Suprapubic skin (tissue), 4 donors: Measurements from ENCODE around the gene GJB4. TPM values are rescaled to one million over a fixed set of nuclear protein-coding genes. Genes with fewer than 3 reads are reported as not detected.

ENCODE experiments used
- DNase-seq, 2 donors: peaks; one replicate each; pipeline ENCODE4 v3.0.0-alpha.2; 2019; ENCODE audit warnings: low spot score in 2 of 2
- H3K27ac ChIP-seq: fragments of 200-600 bp; sonication (generic); one replicate; pipeline ENCODE4 v1.5.1; 2019
- H3K27me3 ChIP-seq: fragments of 200-600 bp; sonication (generic); one replicate; pipeline ENCODE4 v1.5.1; 2019
- H3K36me3 ChIP-seq: fragments of 200-600 bp; sonication (generic); one replicate; pipeline ENCODE4 v1.5.1; 2019
- H3K4me1 ChIP-seq: fragments of 200-600 bp; sonication (generic); one replicate; pipeline ENCODE4 v1.5.1; 2019
- H3K4me3 ChIP-seq: fragments of 200-600 bp; sonication (generic); one replicate; pipeline ENCODE4 v1.5.1; 2019; ENCODE audit warnings: mild to moderate bottlenecking
- H3K9me3 ChIP-seq: fragments of 200-600 bp; sonication (generic); one replicate; pipeline ENCODE4 v1.5.1; 2019
- EP300 ChIP-seq: sonication (generic); formaldehyde crosslinking; IDR thresholded peaks from one replicate; pipeline ENCODE4 v1.6.1; 2017; ENCODE audit warnings: antibody characterized with exemption
- POLR2A ChIP-seq, 2 donors: fragments of 450-650 bp; IDR thresholded peaks; one replicate each; pipeline ENCODE4 v1.6.1; 2017; ENCODE audit warnings: antibody characterized with exemption in 2 of 2, mild to moderate bottlenecking in 2 of 2, moderate library complexity in 2 of 2
- POLR2AphosphoS5 ChIP-seq, 3 donors: sonication (generic); formaldehyde crosslinking; IDR thresholded peaks; one replicate each; pipeline ENCODE4 v1.6.1; 2017; ENCODE audit warnings: antibody characterized with exemption in 3 of 3
- WGBS: methylation state at CpG from one replicate; pipeline ENCODE4 v1.1.5; 2018; 5-methylcytosine and 5-hydroxymethylcytosine counted together
- total RNA-seq, 4 donors: library from RNA; depleted of rRNA; stranded (reverse); fragments of >200 nt; gene quantifications; one replicate each; pipeline ENCODE4 v1.1.0, GENCODE V29; 2016
- TF ChIP-seq, protein P1 (sequence below), 2 donors: fragments of 200-600 bp in 1 of 2; fragments of 450-650 bp in 1 of 2; sonication (generic) in 1 of 2; IDR thresholded peaks; one replicate each; pipeline ENCODE4 v1.5.1; 2016 to 2019; ENCODE audit warnings: antibody characterized with exemption in 2 of 2, mild to moderate bottlenecking in 1 of 2, moderate library complexity in 1 of 2

The GJB4 gene
- total RNA-seq, 4 donors from 2014 or later, result 13.7 to 41.4 (median 35.5) TPM

DNA sequence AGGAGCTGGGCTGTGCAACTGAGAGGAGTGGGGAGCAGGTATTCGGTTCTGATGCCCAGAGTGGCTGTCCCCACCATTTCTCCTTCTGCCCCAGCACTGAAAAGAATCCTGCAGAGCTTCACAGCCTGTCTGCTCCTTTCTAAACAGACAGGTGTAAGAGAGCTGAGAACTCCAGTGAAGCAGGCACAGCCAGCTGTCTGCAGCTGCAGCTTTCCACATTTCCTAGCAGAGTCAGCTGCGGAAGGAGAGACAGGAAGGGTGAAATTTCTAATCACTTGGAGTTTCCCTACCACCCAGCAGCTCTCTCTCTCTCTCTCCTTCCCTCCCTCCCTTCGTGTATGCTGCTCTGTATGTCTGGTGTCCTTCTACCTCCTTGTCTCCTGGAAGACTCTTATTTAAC, 45.2 kb upstream of the GJB4 start:
- Histone ChIP-seq H3K9me3 (no peaks in the 10 kb centered on the region), H3K4me1 (no peaks in the 10 kb centered on the region), H3K27ac (no peak overlapping the region), H3K4me3 (no peak overlapping the region), H3K27me3 (peaks cover 7% of the 10 kb centered on the region), H3K36me3 (no peaks in the 10 kb centered on the region)
- 50% methylated on average over 3 of the region's 3 CpGs for WGBS
- no peak for DNase-seq
- TF ChIP-seq POLR2AphosphoS5 (IDR thresholded peaks at IDR 0.05), result no peak
- TF ChIP-seq, protein P1, sequence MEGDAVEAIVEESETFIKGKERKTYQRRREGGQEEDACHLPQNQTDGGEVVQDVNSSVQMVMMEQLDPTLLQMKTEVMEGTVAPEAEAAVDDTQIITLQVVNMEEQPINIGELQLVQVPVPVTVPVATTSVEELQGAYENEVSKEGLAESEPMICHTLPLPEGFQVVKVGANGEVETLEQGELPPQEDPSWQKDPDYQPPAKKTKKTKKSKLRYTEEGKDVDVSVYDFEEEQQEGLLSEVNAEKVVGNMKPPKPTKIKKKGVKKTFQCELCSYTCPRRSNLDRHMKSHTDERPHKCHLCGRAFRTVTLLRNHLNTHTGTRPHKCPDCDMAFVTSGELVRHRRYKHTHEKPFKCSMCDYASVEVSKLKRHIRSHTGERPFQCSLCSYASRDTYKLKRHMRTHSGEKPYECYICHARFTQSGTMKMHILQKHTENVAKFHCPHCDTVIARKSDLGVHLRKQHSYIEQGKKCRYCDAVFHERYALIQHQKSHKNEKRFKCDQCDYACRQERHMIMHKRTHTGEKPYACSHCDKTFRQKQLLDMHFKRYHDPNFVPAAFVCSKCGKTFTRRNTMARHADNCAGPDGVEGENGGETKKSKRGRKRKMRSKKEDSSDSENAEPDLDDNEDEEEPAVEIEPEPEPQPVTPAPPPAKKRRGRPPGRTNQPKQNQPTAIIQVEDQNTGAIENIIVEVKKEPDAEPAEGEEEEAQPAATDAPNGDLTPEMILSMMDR (IDR thresholded peaks at IDR 0.05), result no peak
- TF ChIP-seq EP300, result no peak
- TF ChIP-seq POLR2A (IDR thresholded peaks at IDR 0.05), result no peak

DNA sequence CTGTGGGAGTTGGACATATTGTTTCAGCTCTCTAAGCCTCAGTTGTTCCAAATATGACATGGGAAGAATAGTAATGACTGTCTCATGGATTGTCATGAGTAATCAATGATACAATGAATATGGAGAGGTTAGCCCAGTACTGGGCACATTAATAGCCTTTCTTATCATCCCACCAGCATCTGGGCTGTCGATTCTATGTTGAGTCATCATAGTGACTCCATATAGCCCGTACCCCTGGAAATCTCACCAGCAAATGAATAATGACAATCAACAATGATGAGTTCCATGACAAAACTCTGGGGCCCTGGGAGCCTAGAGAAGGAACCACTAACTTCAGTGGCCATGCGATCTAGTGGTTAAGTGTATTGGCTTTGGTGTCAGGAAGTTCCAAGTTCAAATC, 44.4 kb upstream of the GJB4 start:
- Histone ChIP-seq H3K27ac (no peak overlapping the region), H3K4me3 (no peak overlapping the region), H3K4me1 (no peaks in the 10 kb centered on the region), H3K27me3 (peaks cover 12% of the 10 kb centered on the region), H3K36me3 (no peaks in the 10 kb centered on the region), H3K9me3 (no peaks in the 10 kb centered on the region)
- WGBS, result 92% methylated on average over 3 of the region's 3 CpGs
- TF ChIP-seq POLR2A (IDR thresholded peaks at IDR 0.05), result no peak
- TF ChIP-seq, protein P1 (IDR thresholded peaks at IDR 0.05), result no peak
- no peak for TF ChIP-seq EP300
- no peak for TF ChIP-seq POLR2AphosphoS5 (IDR thresholded peaks at IDR 0.05)
- DNase-seq, result no peak

DNA sequence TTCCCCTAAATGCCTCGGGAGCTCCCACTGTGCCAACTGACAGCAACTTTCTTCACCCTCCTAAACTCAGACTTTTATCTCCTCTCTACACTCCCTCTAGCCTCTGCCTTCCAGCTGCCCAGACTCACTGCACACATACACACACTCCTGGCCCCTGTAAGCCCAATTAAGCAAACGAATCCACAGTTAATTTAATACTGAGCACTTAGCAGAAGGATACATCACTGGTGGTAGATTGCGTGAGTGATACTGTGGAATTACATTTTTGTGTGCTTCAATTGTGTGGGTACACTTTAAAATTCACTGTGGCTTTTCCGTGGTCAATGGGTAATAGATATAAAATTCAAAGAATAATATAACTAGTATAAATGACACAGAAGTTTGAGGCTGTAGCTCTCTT, 38.3 kb upstream of the GJB4 start:
- H3K27me3 ChIP-seq, result peaks cover 21% of the 10 kb centered on the region

DNA sequence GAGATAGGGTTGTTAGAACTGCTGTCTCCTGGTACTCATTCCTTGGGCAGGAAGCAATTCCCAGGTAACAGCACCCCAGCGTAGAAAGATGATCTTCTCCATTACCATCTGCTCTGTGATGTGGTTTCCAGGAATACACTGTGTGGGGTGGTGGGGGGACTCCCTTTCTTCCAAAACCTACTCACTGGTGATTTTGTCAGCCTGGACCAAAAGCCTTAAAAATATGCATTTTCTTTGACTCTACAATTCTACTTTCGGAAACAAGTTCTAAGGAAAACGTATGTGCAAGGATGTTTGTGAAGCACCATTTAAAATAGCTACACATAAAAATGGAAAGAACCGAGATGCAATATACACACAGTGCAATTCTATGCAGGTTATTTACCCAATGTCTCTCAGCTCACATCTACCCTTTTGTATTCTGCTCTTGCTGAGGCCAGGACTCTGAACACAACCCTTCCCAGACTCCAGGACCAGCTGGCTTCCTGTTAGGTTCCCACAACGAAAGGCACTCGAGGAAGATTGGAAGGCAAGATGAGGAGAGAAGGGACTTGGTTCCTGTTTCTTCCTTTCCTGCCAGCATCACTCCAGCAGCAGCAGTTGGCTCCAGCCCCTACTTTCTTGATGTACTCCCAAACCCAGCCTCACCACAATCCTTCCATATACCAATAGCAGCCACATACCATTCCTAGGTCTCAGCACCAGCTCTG, 37.7 kb upstream of the GJB4 start:
- no peaks in the 10 kb centered on the region for H3K36me3 ChIP-seq
- peaks cover 20% of the 10 kb centered on the region for H3K27me3 ChIP-seq
- TF ChIP-seq EP300 (no peak), POLR2A (IDR thresholded peaks at IDR 0.05) (no peak), POLR2AphosphoS5 (IDR thresholded peaks at IDR 0.05) (no peak)
- TF ChIP-seq, protein P1 (IDR thresholded peaks at IDR 0.05), result no peak
- no peak for DNase-seq
- no peak overlapping the region for H3K27ac ChIP-seq
- 80% methylated on average over 6 of the region's 6 CpGs for WGBS
- no peaks in the 10 kb centered on the region for H3K4me1 ChIP-seq
- H3K4me3 ChIP-seq, result no peak overlapping the region
- H3K9me3 ChIP-seq, result no peaks in the 10 kb centered on the region

More for the DNA sequence above, 38.3 kb upstream of the GJB4 start:
- H3K36me3 ChIP-seq, result no peaks in the 10 kb centered on the region
- 67% methylated on average over 4 of the region's 4 CpGs for WGBS
- no peaks in the 10 kb centered on the region for H3K9me3 ChIP-seq
- H3K4me3 ChIP-seq, result no peak overlapping the region
- H3K27ac ChIP-seq, result no peak overlapping the region
- no peaks in the 10 kb centered on the region for H3K4me1 ChIP-seq
- DNase-seq, result no peak
- TF ChIP-seq POLR2A (IDR thresholded peaks at IDR 0.05) (no peak), EP300 (no peak), POLR2AphosphoS5 (IDR thresholded peaks at IDR 0.05) (no peak)
- TF ChIP-seq, protein P1 (IDR thresholded peaks at IDR 0.05), result no peak

DNA sequence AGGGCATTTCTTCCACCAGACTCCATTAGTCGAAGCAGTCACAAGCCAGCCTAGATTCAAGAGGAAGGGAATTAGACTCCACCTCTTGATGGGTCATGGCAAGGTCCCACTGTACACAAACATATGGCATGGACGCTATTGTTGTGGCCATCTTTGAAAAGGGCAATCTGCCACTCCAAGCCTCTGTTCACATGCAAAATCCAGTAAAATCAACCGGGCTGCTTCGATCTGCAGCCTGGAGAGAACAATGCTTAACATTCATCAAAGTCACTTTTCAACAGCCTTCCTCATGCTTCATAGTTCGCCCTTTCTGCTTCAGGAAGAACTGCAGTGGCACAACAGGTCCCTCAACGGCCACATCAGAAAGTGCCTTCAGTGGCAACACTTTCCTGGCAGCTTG, 32.7 kb upstream of the GJB4 start:
- H3K27me3 ChIP-seq, result peaks cover 8% of the 10 kb centered on the region
- H3K4me3 ChIP-seq, result no peak overlapping the region
- TF ChIP-seq POLR2AphosphoS5 (IDR thresholded peaks at IDR 0.05), result no peak
- no peak for TF ChIP-seq EP300
- TF ChIP-seq, protein P1 (IDR thresholded peaks at IDR 0.05), result no peak
- no peak for TF ChIP-seq POLR2A (IDR thresholded peaks at IDR 0.05)
- 65% methylated on average over 6 of the region's 6 CpGs for WGBS
- H3K27ac ChIP-seq, result no peak overlapping the region
- no peaks in the 10 kb centered on the region for H3K9me3 ChIP-seq
- no peaks in the 10 kb centered on the region for H3K4me1 ChIP-seq
- no peak for DNase-seq
- no peaks in the 10 kb centered on the region for H3K36me3 ChIP-seq
